RPMI8226 (cell line): ENCODE results near the gene PRSS56.
"Not testable (repeated sequence)": the region's sequence is repeated elsewhere in the genome, so short reads cannot be mapped to it uniquely, and the experiment has no call there.

ENCODE experiments used
- DNase-seq: peaks from one replicate; pipeline ENCODE4 v3.0.0-alpha.2; 2015

Gene PRSS56

DNA sequence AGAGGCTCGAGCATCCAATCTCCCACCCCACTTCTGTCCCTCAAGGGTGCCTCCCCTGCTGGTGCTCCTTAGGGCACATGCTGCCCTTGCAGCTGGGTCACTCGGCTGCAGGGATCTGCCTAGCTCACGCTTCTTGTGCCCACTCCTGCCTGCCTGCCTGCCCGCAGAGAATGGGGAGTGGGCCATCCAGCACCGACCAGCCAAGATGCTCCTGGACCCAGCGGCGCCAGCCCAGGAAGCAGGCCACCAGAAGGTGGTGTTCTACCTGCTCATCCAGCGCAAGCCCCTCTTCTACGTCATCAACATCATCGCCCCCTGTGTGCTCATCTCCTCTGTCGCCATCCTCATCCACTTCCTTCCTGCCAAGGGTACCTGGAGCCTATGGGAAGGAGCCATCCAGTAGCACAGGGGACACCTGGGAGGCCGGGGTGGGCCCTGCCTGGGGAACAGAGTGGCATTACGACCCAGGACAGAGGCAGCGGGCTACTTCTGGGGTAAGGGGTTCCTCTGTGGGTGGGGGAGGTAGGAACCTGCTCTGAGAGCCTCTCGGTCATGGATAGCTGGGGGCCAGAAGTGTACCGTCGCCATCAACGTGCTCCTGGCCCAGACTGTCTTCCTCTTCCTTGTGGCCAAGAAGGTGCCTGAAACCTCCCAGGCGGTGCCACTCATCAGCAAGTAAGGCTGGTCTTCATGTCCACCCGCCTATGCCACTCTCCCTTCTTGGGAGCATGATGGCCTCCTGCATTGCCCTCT, 22.7 kb downstream of the PRSS56 start:
- no peak for DNase-seq

DNA sequence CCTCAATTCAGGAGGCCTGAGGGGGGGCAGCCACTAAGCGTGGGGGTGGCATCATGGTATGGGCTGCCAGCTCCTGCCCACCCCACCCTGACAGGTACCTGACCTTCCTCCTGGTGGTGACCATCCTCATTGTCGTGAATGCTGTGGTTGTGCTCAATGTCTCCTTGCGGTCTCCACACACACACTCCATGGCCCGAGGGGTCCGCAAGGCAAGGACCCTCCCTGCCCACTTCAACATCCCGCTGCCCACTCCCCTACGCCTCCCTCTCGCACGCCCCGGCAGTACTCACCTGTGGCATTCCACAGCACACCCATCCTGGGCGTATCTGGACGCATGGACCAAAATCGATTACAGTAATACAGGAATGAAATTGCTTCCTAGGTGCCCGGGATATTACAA, 23.3 kb downstream of the PRSS56 start:
- DNase-seq = no peak

DNA sequence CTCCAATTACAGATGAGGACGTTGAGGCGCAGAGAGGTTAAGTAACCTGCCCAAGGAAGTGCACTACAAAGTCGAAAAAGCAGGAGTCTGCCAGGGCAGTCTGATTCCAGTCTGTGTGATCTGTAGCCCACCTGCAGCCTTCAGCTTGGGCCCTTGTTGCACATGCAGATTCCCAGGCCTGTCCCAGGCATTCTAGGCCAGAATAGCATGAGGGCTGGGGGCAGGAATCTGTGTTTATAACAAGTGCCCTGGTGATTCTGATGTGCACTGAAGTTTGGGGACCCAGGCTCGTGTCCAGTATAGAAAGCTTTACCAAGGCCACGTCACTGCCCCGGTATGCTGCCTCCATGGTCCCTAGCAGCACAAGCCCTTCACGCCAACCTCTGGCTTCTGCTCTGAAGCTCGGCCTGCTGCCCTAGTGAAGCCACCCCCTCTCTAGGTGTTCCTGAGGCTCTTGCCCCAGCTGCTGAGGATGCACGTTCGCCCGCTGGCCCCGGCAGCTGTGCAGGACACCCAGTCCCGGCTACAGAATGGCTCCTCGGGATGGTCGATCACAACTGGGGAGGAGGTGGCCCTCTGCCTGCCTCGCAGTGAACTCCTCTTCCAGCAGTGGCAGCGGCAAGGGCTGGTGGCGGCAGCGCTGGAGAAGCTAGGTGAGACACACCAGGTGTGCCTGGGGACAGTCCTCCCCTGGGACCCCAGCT, 23.9 kb downstream of the PRSS56 start:
- DNase-seq = no peak

- DNase-seq = no peak
Measured at GRCh38 chr2:232544674-232545073, 24.5 kb downstream of the PRSS56 start.

GRCh38 chr2:232545511-232546375, 25.6 kb downstream of the PRSS56 start:
- no peak for DNase-seq

DNA sequence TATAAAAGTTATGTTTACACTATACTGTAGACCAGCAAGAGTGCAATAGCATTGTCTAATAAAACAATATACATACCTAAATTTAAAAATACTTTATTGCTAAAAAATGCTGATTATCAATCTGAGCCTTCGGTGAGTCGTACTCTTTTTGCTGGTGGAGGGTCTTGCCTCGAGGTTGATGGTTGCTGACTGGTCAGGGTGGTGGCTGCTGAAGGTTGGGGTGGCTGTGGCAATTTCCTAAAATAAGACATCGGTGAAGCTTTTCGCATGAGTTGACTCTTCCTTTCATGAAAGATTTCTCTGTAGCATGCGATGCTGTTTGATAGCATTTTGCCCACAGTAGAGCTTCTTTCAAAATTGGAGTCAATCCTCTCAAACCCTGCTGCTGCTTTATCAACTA, 27.8 kb downstream of the PRSS56 start:
- DNase-seq = no peak

GRCh38 chr2:232549655-232550353, 29.6 kb downstream of the PRSS56 start:
- no peak for DNase-seq

DNA sequence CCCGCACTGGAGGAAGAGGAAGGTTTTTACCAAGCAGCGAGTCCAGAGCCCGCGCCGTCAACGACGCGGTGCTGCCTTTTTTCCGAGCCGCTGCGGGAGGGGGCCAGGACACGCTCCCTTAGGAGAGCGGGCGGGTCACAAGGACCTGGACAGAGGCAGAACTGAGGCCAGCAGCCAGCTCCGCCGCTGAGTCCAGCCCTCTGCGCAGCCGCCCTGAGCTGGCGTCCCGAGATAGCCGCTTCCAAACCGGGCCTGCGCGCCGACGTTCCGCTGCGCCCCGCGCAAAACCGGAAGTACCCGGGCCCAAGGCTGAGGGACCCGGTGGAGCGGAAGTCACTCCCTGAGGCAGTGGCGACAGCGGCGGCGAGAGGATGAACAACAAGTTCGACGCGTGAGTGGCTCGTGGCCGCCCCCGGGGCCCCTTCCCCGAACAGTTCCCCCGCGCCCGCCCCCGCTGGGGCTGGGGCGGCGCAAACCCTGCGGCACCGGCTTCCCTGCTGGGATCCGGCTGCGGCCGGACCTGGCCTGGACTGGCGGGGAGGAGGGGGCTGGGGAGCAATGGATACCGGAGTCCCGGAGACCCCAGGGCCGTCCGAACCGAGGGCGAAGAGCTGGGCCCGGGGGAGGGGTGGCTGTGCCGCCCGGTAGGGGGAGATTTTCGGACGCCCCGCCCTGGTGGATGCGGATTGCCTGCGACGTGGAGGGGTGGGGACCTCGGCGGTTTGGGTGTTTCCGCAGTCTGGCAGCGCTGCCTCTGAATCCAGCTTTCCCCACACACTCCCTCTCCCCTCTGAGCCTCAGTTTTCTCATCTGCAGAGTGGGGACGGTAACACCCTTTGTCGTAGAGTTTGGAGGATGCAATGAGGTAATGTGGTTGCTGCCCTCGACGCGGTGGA, 30.4 kb downstream of the PRSS56 start, which contains the start of the genes EIF4E2 and TIGD1:
TSS of gene EIF4E2 (plus strand) at position 336 of the 896 bp plus-strand sequence. CDS start at position 372, 36 bp downstream.
TSS of gene TIGD1 (minus strand) at position 204 of the 896 bp plus-strand sequence. CDS start 675 bp downstream, outside the sequence.
- peak; percentile 91 for DNase-seq

DNA sequence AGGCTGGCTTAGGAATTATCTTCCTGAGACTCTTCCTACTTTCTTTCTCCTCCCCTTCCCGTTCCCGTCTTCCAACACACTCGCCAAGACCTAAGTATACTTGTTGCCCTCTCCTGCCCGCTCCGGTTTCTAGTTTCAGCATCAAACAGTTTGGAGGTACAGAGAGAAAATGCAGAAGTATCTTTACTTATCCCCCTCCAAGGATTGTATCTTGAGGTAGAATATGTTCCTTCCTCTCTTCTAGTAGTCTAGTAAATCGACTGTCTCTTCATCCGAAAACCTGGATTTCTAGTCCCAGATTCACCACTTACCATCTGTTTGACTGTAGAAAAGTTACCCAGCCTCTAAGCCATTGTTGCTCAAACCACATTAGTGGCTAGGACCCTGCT, 31.1 kb downstream of the PRSS56 start:
- no peak for DNase-seq

- DNase-seq = no peak
Measured at GRCh38 chr2:232551776-232552175, 31.6 kb downstream of the PRSS56 start.

- no peak for DNase-seq
Measured at GRCh38 chr2:232556426-232556825, 36.2 kb downstream of the PRSS56 start.

- DNase-seq = no peak
Measured at GRCh38 chr2:232562515-232563151, 42.4 kb downstream of the PRSS56 start.

DNA sequence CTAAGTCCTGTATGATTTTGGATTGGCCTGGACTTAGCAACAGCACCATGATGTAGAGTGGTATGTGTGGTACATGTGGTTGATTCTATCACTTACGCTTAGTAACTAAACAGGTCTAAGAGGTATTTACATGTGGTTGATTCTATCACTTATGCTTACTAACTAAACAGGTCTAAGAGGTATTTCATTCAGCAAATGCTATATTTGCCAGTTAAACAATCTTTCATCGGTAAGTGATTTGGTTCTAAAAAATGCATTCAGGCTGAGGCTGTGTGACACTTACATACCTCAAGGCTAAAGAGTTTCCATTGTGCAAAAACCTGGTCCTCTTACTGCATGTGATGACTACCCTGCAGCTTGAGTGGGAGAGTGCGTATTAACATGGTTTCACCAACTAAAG, 43.4 kb downstream of the PRSS56 start:
- no peak for DNase-seq

GRCh38 chr2:232567721-232568120, 47.5 kb downstream of the PRSS56 start:
- DNase-seq = no peak

GRCh38 chr2:232568161-232568560, 48.0 kb downstream of the PRSS56 start:
- DNase-seq = no peak

DNA sequence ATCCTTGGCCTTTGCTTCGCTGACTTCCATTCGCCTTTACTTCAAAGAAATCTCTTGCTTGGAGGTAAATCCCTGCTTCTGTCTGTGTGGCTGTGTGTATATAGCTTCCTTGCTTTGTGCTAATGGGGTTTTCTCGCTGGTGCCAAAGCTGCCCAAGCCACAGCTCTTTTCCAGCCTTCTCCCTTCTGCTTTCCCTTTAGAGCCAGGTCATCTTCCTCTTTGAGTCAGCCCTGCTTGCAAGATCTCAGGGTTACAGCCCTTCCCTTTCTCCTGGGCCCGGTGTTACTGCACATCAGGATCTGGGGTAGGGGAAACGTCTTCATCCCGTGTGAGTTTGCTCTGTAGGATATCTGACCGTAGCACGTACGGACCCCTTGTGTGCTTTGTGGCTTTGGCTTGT, 49.4 kb downstream of the PRSS56 start:
- no peak for DNase-seq

DNA sequence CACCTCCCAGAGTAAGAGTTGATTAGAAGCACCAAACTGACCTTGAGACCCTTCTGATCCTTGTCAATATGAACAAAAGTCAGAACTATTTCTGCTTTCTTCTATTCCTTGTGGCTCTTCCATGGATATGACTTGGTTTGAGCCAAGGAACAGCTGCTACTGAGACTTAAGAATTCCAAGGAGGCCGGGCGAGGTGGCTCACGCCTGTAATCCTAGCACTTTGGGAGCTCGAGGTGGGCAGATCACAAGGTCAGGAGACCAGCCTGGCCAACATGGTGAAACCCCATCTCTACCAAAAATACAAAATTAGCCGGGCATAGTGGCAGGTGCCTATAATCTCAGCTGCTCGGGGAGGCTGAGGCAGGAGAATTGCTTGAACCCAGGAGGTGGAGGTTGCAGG, 50.3 kb downstream of the PRSS56 start:
- not testable (repeated sequence) for DNase-seq

DNA sequence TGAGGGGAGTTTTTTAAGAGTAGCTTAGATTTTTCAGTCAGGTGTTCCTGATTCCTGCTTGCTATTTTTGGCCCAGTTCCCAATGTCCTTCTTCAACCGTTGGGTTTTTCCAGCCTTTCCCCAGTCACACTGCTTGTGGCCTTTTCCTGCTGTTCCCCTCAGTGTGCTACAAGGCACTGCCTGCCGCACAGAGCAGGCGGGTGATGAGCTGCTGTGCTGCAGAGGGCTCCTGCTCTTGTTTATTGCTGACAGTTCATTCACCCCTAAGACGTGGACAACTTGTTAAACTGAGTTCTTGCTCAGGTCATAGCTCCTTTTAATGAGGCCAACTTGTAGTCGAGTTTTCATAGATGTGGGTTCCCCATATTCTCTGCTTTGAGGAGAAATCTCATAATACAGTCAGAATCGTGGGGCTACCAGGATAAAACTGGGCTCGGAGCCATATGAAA, 50.9 kb downstream of the PRSS56 start:
- no peak for DNase-seq

DNA sequence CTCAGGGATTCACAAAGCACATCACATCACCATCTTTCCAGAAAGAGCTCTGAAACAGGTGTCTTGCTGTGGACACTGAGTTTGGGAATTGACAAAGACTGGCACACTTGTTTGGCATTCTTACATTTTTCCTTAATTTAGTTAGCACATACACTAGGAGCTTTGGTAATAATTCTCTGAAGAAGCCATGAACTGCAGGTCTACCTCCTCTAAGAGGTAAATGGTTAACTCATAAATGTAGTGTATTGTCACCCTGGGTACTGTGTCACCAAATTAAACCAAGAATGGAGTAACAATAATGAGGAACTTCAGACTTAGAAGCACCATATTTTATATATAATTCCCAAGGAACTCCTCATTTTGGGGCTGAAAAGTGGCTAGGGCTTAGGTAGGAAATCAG, 52.9 kb downstream of the PRSS56 start:
- DNase-seq = no peak

GRCh38 chr2:232573771-232574435, 53.7 kb downstream of the PRSS56 start:
- no peak for DNase-seq
